ENCODE data around the gene KRTAP5-9. TPM values are rescaled to one million over a fixed set of nuclear protein-coding genes. Genes with fewer than 3 reads are reported as not detected.

KRTAP5-9 gene
- total RNA-seq, 2 donors from 2014 or later: not detected

Other genes starting within 250 kb of the KRTAP5-9 start
- gene DHCR7, start 100.0 kb upstream of the KRTAP5-9 start, total RNA-seq: 10 to 100 TPM; 16.8 to 26.7 TPM
- 100 to 1,000 TPM in 1 of 2 donors, 10 to 100 TPM in 1; 99.7 to 114 TPM for gene NADSYN1, start 95.2 kb upstream of the KRTAP5-9 start, total RNA-seq
- gene KRTAP5-7, start 21.2 kb upstream of the KRTAP5-9 start, total RNA-seq: not detected
- gene KRTAP5-8, start 10.4 kb upstream of the KRTAP5-9 start, total RNA-seq: under 1 TPM in 1 of 2 donors, not detected in 1; 0.37 TPM
- gene KRTAP5-10, start 17.1 kb downstream of the KRTAP5-9 start, total RNA-seq: not detected
- not detected for gene KRTAP5-11, start 34.5 kb downstream of the KRTAP5-9 start, total RNA-seq